Erythroblast (primary cell): Measurements from ENCODE around the gene OXSR1.

ENCODE experiments used
- GATA1 ChIP-seq: IDR thresholded peaks from 2 replicates; pipeline ENCODE4 v1.6.1; 2011; ENCODE audit warnings: low read depth, mild to moderate bottlenecking, control low read depth, low read length, moderate library complexity
- POLR2A ChIP-seq: IDR thresholded peaks from 2 replicates; pipeline ENCODE4 v1.6.1; 2011; ENCODE audit warnings: mild to moderate bottlenecking, low read length

- TF ChIP-seq POLR2A (no peak), GATA1 (no peak)
Observed at GRCh38 chr3:38207254-38208003, 42.1 kb downstream of the OXSR1 start.
